Body of pancreas (tissue), 4 donors: Measurements from ENCODE around the gene CGNL1.

Source experiments
- CTCF ChIP-seq, 7 experiments: fragments of 450-650 bp in 4 of 7; fragments of 200-600 bp in 3 of 7; sonication (generic) in 3 of 7; IDR thresholded peaks; one replicate each; pipeline ENCODE4 v1.5.1; 2016 to 2019; ENCODE audit warnings: antibody characterized with exemption in 7 of 7
- POLR2A ChIP-seq, 3 donors: fragments of 450-650 bp; IDR thresholded peaks; one replicate each; pipeline ENCODE4 v1.6.1; 2016; ENCODE audit warnings: antibody characterized with exemption in 3 of 3, mild to moderate bottlenecking in 2 of 3

GRCh38 chr15:57526076-57526475, 149.8 kb downstream of the CGNL1 start:
- TF ChIP-seq CTCF (IDR thresholded peaks at IDR 0.05) (no peak), POLR2A (IDR thresholded peaks at IDR 0.05) (no peak)
